HT1080 (cell line): ENCODE results near the gene RENBP. TPM values are rescaled to one million over a fixed set of nuclear protein-coding genes. Genes with fewer than 3 reads are reported as not detected.

Experiments used
- DNase-seq: peaks from one replicate; pipeline ENCODE4 v3.0.0-alpha.2; 2015; ENCODE audit warnings: low read depth
- small RNA-seq: library from RNA; depleted of rRNA; stranded (forward); fragments of <200 nt; gene quantifications from one replicate; pipeline ENCODE3, GENCODE V24; 2014
- total RNA-seq: library from RNA; depleted of rRNA; stranded (reverse); fragments of >200 nt; shearing (Covaris generic); gene quantifications from 2 replicates; pipeline ENCODE4 v1.2.3, GENCODE V29; 2014; rRNA removed

The RENBP gene
- total RNA-seq, 1 experiment from 2014 or later, result 1.0 TPM

GRCh38 chrX:153900831-153901752 is 43.4 kb downstream of the RENBP start:
- DNase-seq, result peak; percentile 89

DNA sequence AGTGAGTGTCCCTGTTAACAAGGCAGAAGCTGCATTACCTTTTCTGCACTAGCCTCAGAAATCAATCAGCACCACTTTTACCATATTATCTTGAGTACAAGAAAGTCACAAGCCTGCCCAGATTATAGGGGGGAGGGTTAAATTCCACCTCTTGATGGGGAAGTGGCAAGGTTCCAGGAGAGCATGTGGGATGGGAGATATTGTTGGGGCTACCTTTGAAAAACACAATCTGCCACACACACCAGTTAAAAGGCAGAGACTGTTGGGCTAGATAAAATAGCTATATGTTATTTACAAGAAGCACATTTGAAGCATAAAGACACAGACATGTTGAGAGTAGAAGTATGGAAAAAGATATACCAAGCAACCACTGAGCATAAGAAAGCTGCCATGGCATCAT is 46.5 kb downstream of the RENBP start:
- no peak for DNase-seq

DNA sequence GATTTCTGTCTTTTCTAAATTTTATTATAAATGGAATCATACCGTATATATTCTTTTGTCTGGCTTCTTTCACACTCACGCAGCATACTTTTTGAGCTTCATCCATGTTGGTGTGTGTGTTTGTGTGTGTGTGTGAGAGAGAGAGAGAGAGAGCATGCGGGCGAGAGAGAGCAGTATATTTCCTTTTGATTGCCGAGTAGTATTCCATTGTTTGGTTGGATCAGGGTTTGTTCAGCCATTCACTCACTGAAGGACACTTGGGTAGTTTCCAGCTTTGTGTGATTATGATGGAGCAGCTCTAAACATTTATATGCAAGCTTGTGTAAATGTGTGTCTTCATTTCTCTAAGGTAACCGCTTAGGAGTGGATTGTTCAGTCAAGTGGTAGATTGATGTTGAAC is 55.3 kb downstream of the RENBP start:
- no peak for DNase-seq

- no peak for DNase-seq
Measured at GRCh38 chrX:153888344-153888743, 56.1 kb downstream of the RENBP start.

DNA sequence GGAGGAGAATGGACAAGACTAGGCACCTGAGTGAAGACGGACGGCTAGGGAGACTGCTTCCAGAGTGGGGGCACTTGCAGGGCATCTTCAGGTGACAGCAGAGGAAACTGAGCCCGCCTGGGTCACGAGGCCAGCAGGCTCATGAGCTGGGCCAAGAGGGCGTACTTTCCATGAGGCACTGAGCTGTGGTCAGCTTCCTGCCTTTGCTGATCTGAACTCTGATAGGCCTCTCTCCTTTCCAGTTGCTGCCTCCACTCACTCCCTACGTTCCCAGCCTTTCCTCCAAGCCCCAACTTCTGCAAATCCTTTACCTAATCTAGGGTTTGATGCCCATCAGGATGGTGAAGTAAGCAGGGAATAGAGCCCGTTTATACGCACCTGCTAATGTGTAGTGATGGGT is 57.1 kb downstream of the RENBP start:
- no peak for DNase-seq

GRCh38 chrX:153886915-153887314 is 57.5 kb downstream of the RENBP start:
- no peak for DNase-seq

DNA sequence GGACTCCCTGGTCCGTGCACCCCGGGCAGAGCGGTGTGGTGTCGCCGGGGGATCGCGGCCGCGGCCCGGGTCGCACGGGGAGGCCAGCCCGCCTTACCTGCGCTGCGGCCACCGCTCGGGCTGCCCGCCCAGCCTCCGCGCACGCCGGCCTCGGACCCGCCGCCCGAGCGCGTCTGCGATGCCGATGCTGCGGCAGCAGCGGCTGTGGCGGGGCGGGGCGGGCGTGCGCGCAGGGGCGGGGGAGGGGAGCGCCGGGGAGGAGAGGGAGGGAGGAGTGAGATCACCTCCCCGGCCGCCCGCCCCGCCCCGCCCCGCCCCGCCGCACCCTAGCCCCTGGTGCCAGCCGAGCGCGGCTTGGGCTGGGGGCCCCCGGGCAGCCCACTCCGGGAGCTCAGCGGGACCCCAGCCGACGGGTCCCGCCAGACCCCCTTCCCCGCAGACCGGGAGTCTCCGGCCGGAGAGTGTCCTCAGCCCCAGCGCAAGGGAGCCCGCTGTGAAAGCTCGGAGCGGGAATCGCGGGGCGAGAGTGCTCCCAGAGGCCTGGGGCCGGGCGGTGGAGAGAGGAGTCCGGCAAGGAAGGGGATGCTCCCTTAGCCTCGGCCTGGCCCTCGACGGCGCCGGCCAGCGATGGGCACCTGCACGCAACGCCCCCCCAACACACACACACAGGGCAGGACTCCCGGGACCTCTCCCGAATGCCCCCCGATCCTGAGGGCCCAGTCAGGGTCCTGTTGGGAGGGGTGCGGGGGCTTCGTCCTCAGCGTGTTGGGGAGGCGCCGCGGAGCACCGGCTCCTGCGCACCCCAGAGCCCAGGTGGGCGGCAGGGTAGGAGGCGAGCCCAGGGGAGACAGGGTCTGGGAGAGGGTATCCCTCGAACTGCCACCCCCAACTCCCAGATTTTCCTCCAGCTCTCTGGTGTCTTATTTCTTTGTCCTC is 58.2 kb downstream of the RENBP start, which contains the start of gene L1CAM:
TSS of gene L1CAM (minus strand) at position 206 of the 936 bp plus-strand sequence. CDS start 10,337 bp downstream, outside the sequence.
- no peak for DNase-seq

Small RNA genes lying within 50 kb of the gene (small RNA-seq; reads per million reads assigned to genes)
- not detected for gene MIR3202-1

Other genes starting within 250 kb of the RENBP start
- gene BCAP31, start 220.3 kb downstream of the RENBP start, total RNA-seq, result 197 and 234 TPM in 2 replicates
- gene ABCD1, start 219.8 kb downstream of the RENBP start, total RNA-seq, result 1.5 and 1.9 TPM in 2 replicates
- gene PLXNB3, start 180.4 kb downstream of the RENBP start, total RNA-seq, result 2.3 and 4.5 TPM in 2 replicates
- gene SRPK3, start 163.6 kb downstream of the RENBP start, total RNA-seq, result 0.03 TPM in 1 of 2 replicates, not detected in the other
- 57.1 and 65.2 TPM in 2 replicates for gene IDH3G, start 150.3 kb downstream of the RENBP start, total RNA-seq
- 76.9 and 89.2 TPM in 2 replicates for gene SSR4, start 150.0 kb downstream of the RENBP start, total RNA-seq
- gene PDZD4, start 114.1 kb downstream of the RENBP start, total RNA-seq, result 0.13 and 0.16 TPM in 2 replicates
- 2.0 and 3.0 TPM in 2 replicates for gene L1CAM, start 58.5 kb downstream of the RENBP start, total RNA-seq
- gene AVPR2, start 40.0 kb downstream of the RENBP start, total RNA-seq, result not detected in 2 replicates
- 2.7 and 3.3 TPM in 2 replicates for gene ARHGAP4, start 18.4 kb downstream of the RENBP start, total RNA-seq
- gene NAA10, start 9.6 kb downstream of the RENBP start, total RNA-seq, result 182 and 213 TPM in 2 replicates
- 38.9 and 60.0 TPM in 2 replicates for gene HCFC1, start 27.2 kb upstream of the RENBP start, total RNA-seq
- 4.8 and 11.6 TPM in 2 replicates for gene TMEM187, start 28.1 kb upstream of the RENBP start, total RNA-seq
- 200 and 232 TPM in 2 replicates for gene IRAK1, start 75.3 kb upstream of the RENBP start, total RNA-seq
- 27.2 and 32.0 TPM in 2 replicates for gene MECP2, start 153.1 kb upstream of the RENBP start, total RNA-seq
- gene OPN1LW, start 199.6 kb upstream of the RENBP start, total RNA-seq, result not detected in 2 replicates
- gene OPN1MW, start 238.0 kb upstream of the RENBP start, total RNA-seq, result not detected in 2 replicates